Raji (cell line): Measurements from ENCODE around the gene LIG4.

Experiments used
- POLR2A ChIP-seq: IDR thresholded peaks from 2 replicates; pipeline ENCODE4 v1.6.1; 2011; ENCODE audit warnings: low read depth, low read length, control low read depth; ENCODE audit not compliant: insufficient read depth

LIG4 gene

DNA sequence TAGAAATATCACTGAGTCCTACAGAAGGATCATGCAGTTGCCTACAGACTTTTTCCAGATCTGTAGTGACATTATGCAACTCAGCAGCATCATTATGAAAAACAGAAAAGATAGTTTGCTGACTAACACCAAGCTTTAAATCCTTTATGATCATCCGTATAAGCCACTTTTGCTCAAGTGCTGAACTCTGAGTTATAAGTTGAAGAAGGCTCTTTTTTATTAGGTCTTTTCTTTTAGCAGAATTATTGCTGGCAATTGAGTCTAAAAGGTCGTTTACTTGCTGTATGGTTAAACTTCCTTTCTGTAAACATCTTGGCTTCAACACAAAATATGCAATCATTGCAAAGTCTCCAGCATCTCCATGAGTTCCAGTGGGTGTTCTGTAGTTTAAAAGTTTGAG, 4.8 kb downstream of the LIG4 start:
- no peak for TF ChIP-seq POLR2A

DNA sequence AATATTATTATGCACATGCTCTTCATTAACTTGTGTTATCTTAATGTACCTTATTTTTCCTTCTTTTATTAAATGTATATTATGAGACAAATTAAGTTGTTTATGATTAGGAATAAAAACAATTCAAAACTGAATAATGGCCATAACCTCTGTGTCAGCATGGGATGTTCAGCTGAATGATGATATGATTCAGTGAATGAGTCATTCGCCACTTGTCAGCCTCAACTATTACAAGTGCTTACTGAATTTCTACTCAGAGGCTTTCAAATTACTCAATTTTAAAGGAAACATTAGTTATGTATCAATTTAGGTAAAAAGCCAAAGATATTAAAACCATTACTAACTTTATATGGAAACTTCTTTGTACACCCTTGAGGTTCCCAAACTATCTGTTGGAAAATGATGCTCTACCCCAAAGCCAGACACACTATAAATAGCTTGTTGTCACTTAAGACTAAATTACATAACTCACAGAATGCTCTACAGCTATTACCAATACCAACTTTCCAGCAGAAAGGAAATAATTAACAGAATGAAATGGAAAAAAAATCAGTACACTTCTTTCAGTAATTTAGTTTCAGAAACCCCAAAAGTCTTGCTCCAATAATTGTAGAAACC, 14.4 kb downstream of the LIG4 start:
- TF ChIP-seq POLR2A, result no peak

DNA sequence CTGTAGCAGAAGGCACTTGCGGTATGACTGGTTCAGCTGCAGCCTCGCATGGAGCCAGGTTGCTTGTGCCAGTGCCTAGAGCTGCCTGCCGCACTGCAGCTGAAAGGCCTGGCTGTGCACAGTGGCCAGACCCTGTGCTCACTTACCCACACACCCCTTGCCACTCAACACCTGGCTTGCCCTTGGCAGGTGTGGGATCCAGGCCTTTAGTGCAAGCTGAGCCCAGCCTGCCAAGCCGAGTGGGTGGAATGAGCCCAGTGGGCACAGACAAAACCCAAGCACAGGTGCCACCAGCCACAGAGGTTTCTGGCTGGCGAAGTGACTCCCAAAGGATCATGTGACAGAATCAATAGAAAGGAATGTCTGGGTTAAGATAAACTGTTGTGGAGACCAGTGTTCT, 19.5 kb downstream of the LIG4 start:
- TF ChIP-seq POLR2A, result no peak

DNA sequence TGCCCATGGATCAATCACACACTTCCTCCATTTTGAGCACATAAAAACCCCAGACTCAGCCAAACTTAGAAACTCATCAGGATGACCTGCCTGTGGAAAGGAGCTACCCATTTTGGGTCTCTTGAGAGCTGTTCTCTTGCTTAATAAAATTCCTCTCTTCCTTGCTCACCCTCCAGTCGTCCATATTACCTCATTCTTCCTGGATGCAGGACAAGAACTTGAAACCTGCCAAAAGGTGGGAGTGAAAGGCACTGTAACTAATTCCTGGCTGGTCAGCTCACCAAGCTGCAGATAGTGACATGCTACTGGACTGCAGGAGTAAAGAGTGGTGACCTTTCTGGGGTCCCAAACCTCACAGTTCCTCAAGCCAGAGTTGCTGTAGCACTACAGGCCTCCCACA, 20.2 kb downstream of the LIG4 start:
- TF ChIP-seq POLR2A, result no peak

DNA sequence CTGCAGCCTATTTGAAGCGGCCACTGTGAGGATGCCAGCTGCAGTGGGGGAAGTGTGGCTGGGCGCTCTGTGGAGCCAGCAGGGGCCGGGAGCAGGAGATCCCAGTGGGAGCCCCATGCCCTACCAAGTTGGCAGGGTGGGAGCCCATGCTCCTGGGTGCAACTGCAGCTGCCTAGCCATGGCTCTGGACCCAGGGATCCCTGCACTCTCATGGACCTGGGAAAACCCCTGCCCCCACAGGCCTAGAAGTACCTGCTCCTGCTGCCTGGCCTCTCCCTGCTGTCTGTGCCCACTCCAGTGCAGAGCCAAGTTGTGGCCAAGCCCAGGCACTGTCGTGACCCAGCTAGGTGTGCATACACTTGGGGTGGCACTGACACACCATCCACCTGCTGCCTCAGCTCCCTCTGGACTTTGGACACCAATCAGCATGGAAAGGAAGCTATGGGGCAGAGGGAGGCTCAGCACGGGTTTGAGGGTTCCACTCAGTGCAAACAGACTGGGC, 20.9 kb downstream of the LIG4 start:
- no peak for TF ChIP-seq POLR2A

DNA sequence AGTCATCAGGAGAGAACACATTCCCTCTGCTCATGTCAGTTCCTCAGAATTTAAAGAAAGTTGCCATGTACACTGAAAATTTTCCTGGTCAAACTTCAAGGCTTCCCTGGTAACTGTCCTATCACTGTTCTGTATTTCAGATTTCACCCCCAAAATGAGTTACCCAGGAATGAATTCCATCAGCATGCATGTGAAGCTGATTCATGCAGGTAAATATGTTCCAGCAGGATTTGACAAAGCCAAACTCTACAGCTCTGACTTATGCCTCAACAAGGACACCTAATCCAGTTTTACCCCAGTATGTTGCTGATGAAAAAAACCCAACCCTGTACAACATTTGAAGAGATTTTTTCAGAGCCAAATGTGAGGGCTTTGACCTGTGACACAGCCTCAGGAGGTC, 21.5 kb downstream of the LIG4 start:
- TF ChIP-seq POLR2A, result no peak

DNA sequence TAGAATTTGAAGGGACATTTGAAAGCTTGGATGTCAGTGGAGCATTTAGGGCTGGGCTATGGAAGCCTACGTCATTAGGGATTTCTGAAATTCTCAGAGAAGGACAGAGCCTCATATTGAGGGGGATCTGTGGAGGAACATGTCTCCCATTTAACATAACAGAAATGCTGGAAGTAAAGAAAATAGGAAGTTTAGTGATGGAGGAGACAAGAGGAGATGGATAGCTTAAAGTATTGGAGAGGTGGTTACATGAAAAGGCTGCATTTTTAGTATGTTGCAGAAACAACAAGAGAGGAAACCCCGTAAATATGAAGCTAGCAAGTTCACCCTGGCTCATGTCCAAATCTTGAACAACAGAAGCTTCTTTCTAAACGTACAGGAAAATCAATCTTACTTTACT, 24.4 kb downstream of the LIG4 start:
- TF ChIP-seq POLR2A, result no peak

DNA sequence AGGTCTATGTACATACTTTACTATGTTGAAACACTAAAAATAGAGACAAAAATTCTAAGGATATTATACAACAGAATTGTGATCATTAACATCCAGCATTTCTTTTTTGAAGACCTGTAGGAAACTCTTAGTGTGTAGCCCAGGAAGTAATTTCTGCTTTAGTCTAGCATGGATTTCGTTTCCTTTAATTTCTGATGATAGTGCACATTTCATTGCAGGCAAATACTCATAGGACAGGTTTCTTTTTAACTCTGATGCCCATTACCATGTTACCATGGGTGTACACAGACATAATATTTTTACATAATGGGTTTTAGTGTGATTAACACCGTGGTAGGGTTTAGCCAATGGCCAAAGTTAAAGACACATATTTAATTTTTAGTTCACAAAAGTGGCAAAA, 27.1 kb downstream of the LIG4 start:
- no peak for TF ChIP-seq POLR2A

DNA sequence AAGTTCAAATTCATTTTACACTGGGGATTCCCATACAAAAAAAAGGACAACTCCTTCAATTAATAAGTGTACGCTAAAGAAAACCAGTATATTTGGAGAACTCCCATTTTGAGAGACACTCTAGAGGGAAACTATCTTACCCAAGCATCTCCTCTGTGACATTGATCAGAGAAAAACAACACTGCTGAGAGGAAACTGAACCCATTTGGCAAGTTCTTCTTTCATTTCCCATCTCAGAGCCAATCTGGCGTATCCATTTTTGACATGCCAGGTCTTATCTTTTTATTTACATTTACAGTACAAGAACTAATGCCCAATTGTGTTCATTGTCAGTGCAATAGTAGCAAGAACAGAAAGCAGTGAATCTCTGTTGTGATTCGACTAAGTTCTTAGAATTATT, 30.1 kb downstream of the LIG4 start:
- no peak for TF ChIP-seq POLR2A

DNA sequence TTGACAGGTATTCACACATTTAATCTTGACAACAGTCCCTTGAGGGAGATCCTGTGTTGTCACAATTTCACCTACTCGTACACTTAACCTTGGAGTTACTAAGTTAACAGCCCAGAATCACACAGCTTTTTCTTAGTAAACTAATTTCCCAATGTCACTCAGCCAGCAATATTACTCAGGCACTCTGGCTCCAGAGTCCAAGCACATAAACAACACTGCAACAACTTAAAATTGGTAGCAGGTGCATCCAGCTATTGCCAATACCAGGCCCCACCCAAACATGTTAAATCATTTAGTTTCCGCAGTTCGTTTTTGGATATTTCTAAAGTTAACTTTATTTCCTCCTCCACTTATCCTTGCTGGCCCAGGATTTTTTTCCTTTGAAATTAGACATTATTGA, 32.7 kb downstream of the LIG4 start:
- TF ChIP-seq POLR2A, result no peak

DNA sequence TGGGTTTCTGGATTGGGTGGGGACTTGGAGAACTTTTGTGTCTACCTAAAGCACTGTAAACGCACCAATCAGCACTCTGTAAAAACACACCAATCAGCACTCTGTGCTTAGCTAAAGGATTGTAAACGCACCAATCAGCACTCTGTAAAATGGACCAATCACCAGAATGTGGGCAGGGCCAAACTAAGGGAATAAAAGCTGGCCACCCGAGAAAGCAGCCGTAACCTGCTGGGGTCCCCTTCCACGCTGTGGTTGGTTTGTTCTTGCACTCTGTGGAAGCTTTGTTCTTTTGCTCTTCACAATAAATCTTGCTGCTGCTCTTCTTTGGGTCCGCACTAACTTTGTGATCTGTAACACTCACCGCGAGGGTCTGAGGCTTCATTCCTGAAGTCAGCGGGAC, 37.3 kb downstream of the LIG4 start:
- TF ChIP-seq POLR2A, result no peak

DNA sequence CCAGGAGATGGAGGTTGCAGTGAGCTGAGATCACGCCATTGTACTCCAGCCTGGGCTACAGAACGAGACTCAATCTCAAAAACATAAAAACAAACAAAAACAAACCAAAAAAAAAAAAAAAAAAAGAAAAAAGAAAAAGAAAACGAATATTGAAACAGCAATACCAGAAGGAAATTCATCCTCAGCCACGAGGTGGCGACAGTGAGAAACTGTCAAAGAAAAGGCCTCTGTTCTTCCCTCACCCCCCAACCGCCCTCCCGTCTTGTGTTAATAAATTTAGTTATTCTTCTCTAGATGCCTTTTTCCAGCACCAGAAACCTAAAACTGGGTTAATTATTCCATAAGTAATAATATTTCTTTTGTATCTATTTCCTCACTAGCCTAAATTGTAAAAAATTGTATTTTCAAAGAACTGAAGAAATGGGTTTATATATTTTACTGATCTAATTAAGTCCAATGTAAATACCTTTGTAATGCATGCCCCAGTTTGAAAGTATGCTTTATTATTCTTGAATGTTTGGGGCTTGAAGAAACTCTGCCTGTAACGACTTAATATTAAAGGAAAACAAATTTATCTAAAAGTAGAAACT, 38.6 kb downstream of the LIG4 start:
- TF ChIP-seq POLR2A, result no peak

DNA sequence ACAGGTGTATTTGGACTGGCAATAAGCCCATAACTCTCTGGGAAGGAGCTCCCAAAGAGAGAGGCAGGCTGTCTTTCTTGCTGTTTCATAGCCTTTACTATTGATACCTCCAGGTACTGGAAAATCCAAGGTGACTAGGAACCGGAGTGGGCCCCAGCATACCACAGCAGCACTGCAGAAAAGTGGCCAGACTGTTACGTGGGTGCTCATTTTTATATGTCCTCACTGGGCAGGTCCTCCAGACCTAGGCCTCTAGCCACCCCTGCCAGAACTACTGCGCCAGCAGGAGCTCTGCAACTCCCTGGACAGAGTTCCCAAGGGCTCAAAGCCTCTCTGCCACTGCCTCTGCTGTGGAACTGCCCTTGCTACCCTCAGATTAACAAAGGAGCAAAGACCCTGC, 46.4 kb downstream of the LIG4 start:
- no peak for TF ChIP-seq POLR2A

DNA sequence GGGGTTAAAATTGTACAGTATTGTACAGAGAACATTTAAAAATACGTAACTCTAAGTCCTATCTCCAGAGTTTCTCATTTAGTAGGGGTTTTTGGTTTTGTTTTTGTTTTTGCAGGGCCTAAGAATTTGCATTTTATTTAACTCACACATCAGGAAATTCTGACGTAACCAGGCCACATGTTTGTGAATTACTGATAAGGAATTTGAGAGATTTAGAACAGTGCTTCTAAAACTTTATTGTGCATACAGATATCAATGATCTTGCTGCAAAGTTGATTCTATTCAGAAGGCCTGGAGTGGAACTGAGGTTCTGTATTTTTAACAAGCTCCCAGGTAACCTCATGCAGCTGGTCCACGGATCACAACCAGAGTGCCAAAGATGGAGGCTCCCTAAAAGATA, 49.3 kb downstream of the LIG4 start:
- no peak for TF ChIP-seq POLR2A

DNA sequence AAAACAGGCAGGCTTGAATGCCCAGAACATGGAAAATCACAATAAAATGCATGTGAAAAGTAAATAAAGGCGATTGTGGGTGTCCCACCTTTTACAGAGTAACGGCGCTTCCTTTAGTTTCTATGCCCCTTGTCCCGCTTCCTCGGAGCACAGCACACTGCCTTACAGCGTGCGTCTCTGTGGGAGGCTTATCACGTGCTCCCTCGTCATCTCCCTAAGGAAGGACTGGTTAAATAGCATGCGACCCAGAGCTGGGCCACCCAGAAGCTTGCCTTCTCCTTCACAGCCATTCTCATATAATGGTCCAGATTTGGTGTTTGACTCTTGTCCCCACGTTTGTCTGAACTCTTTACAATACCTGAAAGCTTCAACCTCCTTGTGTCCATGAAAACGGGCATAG, 56.6 kb downstream of the LIG4 start:
- no peak for TF ChIP-seq POLR2A
